Measurements from ENCODE around the gene AP1M1.

Gene AP1M1

DNA sequence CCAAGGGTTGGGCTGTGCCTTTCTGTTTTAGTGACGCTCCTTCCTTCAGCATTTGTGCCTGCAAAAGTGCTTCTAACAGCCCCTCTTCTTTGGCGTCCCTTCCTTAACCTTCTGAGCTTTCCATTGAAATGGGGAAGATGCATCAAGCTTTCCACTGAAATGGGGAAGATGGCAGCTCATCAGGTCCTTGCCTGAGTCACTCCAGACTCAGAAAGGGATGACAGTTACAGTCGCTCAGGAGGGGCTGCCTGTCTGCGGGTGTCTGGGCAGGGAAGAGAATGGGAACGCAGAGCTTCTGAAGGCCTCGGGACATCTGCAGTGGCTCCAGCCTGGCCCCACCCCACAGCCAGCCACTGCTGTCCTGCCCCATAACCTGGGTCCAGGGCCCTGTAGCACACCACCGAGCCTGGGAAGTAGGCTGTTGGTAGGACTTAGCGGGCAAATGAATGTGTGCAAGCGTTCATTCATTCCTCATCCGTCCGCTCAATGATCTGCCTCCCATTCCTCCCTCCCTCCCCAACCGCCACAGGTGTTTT, 9.8 kb downstream of the AP1M1 start:
- DNase-seq (ENCODE audit: low spot score), result no peak

- no peak for DNase-seq (ENCODE audit: low spot score)
These were observed 10.5 kb downstream of the AP1M1 start for GRCh38 chr19:16208064-16208759.

- DNase-seq (ENCODE audit: low spot score), result no peak
These were observed 11.3 kb downstream of the AP1M1 start for GRCh38 chr19:16208847-16209665.

DNA sequence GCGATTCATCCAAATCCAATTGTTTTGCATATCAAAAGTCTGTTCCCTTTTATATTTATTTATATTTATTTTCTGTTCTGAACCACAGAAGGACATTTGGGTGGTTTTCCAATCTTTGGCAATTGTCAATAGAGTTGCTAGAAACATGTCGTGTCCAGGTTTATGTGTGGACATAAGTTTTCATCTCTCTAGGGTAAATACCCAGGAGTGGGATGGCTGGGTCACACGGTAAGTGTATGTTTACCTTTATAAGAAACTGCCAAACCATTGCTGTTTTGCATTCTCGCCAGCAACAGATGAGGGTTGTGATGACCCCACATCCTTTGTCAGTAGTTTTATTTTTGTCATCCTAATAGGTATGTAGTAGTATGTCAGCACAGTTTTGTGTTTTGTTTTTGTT, 12.5 kb downstream of the AP1M1 start:
- no peak for DNase-seq (ENCODE audit: low spot score)

DNA sequence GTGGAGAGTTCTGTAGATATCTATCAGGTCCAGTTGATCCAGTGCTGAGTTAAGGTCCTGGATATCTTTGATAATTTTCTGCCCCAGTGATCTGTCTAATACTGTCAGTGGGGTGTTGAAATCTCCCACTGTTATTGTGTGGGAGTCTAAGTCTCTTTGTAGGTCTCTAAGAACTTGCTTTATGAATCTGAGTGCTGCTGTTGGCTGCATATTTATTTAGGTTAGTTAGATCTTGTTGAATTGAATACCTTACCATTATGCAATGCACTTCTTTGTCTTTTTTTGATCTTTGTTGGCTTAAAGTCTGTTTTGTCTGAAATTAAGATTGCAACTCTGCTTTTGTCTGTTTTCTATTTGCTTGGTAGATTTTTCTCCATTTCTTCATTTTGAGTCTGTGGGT, 15.4 kb downstream of the AP1M1 start:
- no peak for DNase-seq (ENCODE audit: low spot score)

DNA sequence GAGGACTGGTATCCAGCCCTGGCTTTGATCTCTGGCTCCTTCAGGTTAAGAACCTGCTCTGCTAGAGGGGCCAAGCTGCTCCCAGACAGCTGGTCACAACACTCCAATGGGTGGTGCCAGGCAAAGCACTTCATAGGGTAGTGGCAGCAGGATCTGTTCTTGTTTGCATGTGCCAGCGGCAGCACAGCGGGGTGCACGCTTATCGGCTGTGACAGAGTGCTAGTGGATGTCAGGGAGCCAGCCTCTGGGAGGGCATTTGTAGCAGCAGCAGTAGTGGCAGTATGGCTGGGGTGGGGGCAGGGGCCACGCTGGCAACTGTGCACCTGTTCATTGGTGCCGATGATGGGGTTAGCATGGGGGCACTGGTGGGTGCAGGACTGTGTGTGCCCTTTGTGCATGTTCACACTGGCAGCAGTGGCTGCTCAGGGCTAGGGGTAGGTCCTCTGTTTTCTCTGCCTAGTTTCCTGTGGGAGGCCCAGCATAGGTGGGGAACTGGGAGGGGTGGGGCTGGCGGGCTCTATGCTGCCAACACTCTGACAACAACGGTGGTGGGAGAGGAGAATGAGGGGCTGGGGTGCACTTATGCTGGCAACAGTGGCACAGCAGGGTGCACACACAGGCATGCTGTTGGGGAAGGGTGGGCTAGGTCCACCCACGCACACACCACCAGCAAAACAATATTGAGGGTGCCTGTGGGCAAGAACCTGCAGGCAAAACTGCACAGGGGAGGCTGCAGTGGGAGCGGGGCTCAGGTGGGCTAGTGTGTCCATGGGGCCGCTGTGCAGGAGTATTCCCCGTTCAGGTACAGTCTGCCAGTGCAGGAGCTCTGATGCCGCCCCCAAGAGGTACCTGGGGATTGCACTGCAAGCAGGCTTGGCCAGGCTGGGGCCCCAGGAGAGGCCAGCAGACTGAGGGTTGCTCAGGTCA, 19.3 kb downstream of the AP1M1 start:
- no peak for DNase-seq (ENCODE audit: low spot score)

- DNase-seq (ENCODE audit: low spot score), result no peak
These were observed 20.2 kb downstream of the AP1M1 start for GRCh38 chr19:16217716-16218451.

DNA sequence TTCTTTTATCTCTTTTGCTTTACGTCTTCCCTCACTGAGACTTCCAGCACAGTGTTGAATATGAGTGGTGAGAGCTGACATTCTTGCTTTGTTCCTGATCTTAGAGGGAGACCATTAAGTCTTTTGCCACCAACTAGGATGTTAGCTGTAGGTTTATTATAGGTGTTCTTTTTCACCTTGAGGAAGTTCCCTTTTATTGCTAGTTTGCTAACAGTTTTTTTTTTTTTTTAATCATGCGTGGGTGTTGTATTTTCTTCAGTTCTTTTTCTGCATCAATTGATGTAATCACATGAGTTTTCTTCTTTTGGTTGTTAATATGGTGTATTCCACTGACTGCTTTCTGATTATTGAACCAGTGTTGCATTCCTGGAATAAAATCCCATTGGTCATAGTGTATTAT, 21.1 kb downstream of the AP1M1 start:
- no peak for DNase-seq (ENCODE audit: low spot score)

DNA sequence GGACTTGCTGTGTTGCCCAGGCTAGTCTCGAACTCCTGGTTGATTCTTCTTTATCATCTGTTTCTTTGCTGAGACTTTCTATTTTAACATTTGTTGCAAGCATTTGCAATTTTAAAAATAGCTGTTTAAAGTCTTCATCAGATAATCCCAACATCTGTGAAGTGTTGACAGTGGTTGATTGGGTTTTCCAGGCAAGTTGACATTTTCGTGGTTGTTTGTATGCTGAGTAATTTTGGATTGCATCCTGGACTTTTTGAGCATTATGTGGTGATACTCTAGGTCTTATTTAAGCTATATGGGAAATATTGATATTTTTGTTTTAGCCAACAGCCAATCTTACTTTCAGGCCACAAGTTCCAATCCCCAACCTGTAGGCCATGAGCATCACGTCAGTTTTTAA, 25.1 kb downstream of the AP1M1 start:
- DNase-seq (ENCODE audit: low spot score), result no peak

DNA sequence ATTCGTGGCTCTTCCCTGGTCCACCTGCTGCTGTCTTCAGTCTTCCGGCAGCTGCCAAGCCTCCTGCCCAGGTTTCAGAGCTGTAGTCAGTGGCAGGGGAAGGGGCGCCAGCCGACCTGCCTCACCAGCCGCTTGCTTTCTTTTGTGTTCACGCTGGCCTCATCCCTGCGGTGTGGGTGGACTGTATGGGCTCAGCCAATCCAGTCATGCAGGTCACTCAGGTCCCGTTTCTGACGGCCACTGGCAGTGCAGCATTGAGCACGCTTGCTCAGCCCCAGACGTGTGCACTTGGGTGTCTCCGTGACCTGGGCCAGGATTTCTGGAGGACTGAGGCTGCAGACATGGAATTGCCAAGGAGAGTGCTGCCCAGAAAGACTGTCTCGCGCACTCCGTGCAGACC, 26.0 kb downstream of the AP1M1 start:
- DNase-seq (ENCODE audit: low spot score), result no peak

- DNase-seq (ENCODE audit: low spot score), result no peak
These were observed 26.8 kb downstream of the AP1M1 start for GRCh38 chr19:16224293-16225045.

DNA sequence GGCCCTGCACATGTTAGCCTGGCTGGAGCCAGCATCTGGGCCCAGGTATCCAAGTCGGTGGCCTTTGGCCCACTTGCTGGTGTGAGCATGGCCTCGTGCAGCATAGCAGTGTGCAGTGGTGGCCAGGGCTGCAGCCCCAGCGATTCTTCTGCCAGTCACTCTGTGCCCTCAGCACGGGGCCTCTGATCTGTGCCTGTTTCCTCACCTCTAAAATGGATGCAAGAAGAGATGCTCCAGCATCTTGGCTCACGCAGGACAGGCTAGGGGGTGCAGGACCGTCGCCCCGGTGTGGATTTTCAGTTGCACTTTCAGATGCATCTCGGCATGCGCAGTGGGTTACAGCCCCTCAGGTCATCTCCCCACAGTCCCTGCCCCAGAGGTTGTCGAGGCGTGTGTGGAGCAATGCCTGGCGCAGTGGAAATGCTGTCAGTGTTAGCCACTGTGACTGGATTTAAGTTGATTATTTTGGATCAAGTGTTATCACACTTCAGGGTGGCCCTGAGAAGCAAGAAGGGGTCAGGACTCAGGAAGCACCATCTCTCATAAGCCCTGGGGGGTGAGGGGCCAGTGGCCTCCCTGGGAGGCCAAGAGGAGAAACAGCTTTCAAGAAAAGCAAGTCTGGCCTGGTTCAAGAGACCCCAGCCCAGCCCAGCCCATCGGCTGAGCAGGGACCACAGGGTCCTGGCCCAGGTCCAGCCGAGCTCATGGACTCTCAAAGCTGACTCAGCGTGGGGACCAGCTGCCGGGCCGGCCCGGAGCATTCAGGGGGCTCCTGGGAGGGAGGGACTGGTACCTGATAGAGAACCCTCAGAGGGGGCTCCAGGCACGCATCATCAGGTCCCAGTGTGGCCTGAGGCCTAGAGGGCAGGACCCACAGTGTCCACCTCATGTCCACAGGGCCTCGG, 27.8 kb downstream of the AP1M1 start:
- no peak for DNase-seq (ENCODE audit: low spot score)

DNA sequence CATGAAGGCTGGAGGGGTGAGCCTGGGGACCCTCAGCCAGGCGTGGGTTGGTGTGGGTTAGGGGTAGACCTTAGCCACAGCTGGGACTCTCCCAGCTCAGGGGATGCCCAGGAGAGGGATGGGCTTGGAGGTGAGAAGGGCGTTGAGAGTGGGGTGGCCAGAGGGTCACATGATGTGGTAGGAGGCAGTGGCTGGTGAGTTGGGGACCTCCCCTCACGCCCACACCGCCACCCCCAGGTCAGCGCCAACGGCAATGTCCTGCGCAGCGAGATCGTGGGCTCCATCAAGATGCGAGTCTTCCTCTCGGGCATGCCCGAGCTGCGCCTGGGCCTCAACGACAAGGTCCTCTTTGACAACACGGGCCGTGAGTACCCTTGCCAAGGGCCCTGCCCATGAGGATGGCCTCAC, 28.5 kb downstream of the AP1M1 start:
- DNase-seq (ENCODE audit: low spot score), result no peak

- no peak for DNase-seq (ENCODE audit: low spot score)
These were observed 29.4 kb downstream of the AP1M1 start for GRCh38 chr19:16226878-16227836.

GRCh38 chr19:16227837-16228636, 30.3 kb downstream of the AP1M1 start:
- no peak for DNase-seq (ENCODE audit: low spot score)

GRCh38 chr19:16228637-16229321, 31.1 kb downstream of the AP1M1 start:
- no peak for DNase-seq (ENCODE audit: low spot score)

- no peak for DNase-seq (ENCODE audit: low spot score)
These were observed 31.6 kb downstream of the AP1M1 start for GRCh38 chr19:16229322-16229641.

All from globus pallidus (tissue), 1 donor.